Thyroid gland (tissue), 4 donors: ENCODE results near the gene MND1.

Experiments used
- CTCF ChIP-seq, 6 experiments: fragments of 200-600 bp in 3 of 6; fragments of 450-650 bp in 3 of 6; sonication (generic) in 3 of 6; IDR thresholded peaks; one replicate each; pipeline ENCODE4 v1.5.1; 2016 to 2019; ENCODE audit warnings: antibody characterized with exemption in 6 of 6, mild to moderate bottlenecking in 2 of 6, inconsistent platforms in 1 of 6, moderate library complexity in 1 of 6
- POLR2A ChIP-seq, 2 donors: fragments of 450-650 bp; IDR thresholded peaks; one replicate each; pipeline ENCODE4 v1.6.1; 2017; ENCODE audit warnings: antibody characterized with exemption in 2 of 2, mild to moderate bottlenecking in 2 of 2, moderate library complexity in 1 of 2

DNA sequence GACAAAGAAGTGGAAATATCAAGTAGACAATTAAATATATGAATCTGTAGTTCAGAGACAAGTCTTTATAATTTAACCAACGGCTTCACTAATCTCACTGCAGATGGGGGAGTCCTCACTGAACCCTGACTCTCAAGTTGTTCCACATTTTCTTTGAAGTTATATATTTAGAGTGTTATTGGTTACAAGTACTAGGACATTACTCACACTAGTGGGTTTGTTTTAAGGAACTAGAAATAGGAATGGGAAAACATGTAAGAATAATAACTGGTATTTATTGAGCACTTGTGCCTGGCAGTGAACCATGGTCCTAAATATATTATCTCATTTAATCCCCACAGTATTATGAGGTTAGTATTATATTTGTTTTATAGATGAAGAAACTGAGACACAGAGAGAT lies 22.0 kb downstream of the MND1 start:
- no peak for TF ChIP-seq POLR2A (IDR thresholded peaks at IDR 0.05)
- no peak for TF ChIP-seq CTCF (IDR thresholded peaks at IDR 0.05)
